Hippocampal formation (tissue), 2 donors: ENCODE data around the gene OR11H7.
"Not testable (repeated sequence)": the region's sequence is repeated elsewhere in the genome, so short reads cannot be mapped to it uniquely, and the experiment has no call there.

Source experiments
- DNase-seq, 2 donors: peaks; one replicate each; lab custom pipeline; 2025; lab: John Stamatoyannopoulos, UW

OR11H7 gene

DNA sequence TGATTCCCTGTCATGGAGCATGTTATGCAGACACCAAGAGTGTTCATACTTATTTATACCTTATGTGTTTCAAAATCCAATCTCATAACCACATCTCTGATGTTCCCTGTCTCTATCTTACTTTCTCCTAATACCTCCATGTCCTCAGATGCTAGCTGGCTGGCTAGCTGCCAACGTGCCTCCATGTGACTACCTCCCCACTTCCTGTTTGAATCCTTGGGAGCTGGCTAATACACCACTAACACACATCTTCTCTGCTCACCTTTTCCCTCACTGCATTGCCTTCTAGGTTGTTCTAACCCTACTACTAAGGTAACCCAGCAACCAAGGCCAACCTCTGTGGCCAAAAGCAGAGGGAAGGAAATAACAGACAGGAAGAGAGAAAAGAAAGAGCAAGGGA, 49.6 kb downstream of the OR11H7 start:
- DNase-seq = no peak

DNA sequence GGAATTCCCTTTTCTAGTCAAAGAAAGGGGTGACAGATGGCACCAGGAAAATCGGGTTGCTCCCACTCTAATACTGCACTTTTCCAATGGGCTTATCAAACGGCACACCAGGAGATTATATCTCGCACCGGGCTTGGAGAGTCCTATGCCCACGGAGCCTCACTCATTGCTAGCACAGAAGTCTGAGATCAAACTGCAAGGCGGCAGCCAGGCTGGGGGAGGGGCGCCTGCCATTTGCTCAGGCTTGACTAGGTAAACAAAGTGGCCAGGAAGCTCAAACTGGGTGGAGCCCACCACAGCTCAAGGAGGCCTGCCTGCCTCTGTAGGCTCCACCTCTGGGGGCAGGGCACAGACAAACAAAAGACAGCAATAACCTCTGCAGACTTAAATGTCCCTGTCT, 51.5 kb downstream of the OR11H7 start:
- DNase-seq = not testable (repeated sequence)
